GM13976 (cell line): ENCODE measurements around the gene DERA.
"Not testable (repeated sequence)": the region's sequence is repeated elsewhere in the genome, so short reads cannot be mapped to it uniquely, and the experiment has no call there.

Source experiments
- DNase-seq: peaks from one replicate; pipeline ENCODE4 v3.0.0; 2012; ENCODE audit warnings: low spot score
- in situ Hi-C: fragments of 300-500 bp; cut with MboI; formaldehyde crosslinking; loops from one replicate; pipeline ENCODE4 v1.12.0; 2022; ENCODE audit warnings: low sequenced_read_pairs, mixed read lengths, inconsistent platforms; ENCODE audit not compliant: unreplicated experiment
- TF ChIP-seq, protein P1 (sequence below): IDR thresholded peaks from 2 replicates; pipeline ENCODE4 v1.5.1; 2012; ENCODE audit warnings: borderline replicate concordance, mild to moderate bottlenecking; ENCODE audit not compliant: insufficient read depth; ENCODE audit errors: extremely low read depth, missing control alignments, control extremely low read depth

Gene DERA

DNA sequence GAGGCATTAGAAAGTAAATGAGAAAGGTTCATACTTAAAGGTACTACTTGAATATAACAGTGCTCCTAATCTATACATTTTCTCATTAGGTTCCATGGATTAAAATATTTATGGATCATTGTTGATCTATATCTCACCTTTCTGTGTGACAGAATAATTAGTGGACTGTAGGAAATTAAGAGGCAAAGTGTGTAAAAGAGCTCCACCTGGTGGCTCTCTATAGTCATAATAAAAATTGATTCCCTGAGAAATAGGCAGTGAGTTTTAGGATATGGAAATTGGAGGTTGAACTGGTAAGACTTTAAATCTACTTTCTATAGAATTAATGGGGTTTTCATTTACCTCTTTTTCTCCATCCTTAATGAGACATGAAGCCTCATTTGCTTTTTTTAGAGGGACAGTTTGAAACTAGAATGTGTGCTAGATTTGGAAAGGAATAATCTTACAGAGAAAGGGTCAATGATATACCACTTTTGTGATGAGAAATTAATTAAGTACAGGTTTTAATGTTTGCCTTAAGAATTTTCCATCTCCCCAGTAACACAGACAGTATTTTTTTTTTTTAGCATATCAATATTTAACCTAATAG, 11.8 kb upstream of the DERA start:
- no peak for DNase-seq
- TF ChIP-seq, protein P1, sequence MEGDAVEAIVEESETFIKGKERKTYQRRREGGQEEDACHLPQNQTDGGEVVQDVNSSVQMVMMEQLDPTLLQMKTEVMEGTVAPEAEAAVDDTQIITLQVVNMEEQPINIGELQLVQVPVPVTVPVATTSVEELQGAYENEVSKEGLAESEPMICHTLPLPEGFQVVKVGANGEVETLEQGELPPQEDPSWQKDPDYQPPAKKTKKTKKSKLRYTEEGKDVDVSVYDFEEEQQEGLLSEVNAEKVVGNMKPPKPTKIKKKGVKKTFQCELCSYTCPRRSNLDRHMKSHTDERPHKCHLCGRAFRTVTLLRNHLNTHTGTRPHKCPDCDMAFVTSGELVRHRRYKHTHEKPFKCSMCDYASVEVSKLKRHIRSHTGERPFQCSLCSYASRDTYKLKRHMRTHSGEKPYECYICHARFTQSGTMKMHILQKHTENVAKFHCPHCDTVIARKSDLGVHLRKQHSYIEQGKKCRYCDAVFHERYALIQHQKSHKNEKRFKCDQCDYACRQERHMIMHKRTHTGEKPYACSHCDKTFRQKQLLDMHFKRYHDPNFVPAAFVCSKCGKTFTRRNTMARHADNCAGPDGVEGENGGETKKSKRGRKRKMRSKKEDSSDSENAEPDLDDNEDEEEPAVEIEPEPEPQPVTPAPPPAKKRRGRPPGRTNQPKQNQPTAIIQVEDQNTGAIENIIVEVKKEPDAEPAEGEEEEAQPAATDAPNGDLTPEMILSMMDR: peak; percentile 54
- in situ Hi-C loops: no loop called here

DNA sequence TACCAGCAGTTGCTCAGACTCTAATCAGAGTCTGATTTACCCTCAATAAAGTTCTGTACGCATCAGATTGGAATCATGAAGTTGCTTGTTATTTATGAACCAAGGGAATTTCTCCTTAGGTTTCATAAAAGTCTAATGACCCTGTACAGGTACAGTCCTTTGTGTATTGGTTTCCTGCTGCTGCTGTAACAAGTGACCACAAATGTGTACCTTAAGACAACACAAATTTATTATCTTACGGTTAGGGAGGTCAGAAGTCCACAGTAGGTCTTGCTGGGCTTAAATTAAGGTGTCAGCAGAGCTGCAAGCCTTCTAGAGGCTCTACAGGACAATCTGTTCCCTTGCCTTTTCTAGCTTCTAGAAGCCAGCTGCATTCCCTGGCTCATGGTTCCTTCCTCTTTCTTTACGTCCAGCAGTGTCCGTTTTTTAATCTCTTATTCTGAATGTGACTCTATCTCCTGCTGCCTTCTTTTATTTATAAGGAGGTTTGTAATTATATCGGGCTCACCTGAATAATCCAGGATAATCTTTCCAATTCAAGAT, 6.7 kb upstream of the DERA start:
- TF ChIP-seq, protein P1: no peak
- in situ Hi-C loops: no loop called here
- no peak for DNase-seq

DNA sequence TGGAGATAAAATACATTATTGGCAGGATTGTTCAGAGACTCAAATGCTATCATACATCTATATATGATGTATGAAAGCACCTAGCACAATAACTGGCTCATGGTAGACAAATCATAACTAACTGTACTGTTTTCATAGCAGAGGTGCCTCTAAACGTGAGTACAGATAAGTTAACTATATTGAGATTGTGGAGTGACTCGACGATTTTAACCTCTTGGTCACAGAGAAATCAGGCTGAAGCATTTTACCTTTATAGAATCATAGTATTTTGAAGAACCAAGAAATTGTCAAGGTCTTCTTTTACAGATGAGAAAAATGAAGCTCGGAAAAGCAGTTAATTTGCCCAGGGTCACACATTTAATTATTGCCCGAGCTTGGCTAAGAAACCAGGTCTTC, 666 bp upstream of the DERA start:
- in situ Hi-C loops: no loop called here
- DNase-seq: no peak
- TF ChIP-seq, protein P1: no peak

DNA sequence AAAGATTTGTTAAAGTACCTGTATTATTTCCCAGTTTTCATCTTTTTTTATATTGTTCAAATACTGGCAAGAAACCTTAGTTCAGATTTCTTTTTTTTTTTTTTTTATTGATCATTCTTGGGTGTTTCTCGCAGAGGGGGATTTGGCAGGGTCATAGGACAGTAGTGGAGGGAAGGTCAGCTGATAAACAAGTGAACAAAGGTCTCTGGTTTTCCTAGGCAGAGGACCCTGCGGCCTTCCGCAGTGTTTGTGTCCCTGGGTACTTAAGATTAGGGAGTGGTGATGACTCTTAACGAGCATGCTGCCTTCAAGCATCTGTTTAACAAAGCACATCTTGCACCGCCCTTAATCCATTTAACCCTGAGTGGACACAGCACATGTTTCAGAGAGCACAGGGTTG, 799 bp downstream of the DERA start:
- DNase-seq, in situ Hi-C loops: not testable (repeated sequence)

DNA sequence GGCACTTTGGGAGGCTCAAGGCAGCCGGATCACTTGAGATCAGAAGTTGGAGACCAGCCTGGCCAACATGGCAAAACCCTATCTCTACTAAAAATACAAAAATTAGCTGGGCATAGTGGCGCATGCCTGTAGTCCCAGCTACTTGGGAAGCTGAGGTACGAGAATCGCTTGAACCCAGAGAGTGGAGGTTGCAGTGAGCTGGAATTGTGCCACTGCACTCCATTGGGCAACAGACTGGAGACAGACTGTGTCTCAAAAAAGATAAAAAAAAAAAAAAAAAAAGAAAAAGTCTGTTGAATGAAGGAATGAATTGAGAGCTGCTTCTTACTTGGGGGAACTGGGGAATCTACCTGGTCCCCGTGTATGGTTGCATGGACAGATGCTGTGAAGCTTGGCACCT, 3.0 kb downstream of the DERA start:
- in situ Hi-C loops, DNase-seq: not testable (repeated sequence)

DNA sequence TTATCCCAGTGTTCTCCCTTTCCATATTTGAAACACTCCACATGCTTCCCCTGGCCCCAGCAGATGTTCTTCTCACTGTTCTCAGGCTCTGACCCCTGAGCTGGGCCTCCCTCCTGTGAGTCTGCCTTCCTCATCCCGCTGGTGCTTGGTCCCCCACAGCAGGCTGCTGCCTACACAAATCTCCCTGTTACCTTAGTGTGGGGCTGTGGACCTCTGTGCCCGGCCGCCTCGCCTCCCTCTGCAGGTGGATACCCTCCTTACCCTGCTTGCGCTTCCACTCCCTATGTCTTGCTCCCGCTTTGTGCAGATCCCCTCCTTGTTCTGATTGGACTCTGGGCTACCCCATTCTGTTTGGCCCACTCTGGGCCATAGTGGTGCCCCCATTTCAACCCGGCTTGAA, 6.9 kb downstream of the DERA start:
- in situ Hi-C loops: no loop called here
- TF ChIP-seq, protein P1: no peak
- DNase-seq: no peak

DNA sequence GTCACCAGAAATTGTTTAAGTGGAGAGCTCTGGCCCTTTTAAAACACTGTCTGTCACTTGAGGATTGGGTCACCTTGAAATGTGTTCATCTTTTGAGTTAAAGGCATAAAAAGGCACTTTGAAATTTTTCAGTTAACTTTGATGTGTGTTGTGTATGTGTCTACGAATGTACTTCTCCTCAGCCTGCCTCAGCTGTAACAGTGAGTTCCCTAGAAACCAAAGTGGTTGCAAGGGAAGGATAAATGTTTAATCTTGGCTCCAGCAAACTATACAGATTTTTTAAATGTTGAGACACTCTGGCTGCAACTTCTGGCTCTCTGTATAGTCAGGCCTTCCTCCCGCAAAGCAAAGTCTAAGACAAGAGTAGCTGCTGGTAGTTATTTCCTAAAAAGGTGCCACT, 8.3 kb downstream of the DERA start:
- in situ Hi-C loops: no loop called here
- DNase-seq: no peak
- TF ChIP-seq, protein P1: no peak

DNA sequence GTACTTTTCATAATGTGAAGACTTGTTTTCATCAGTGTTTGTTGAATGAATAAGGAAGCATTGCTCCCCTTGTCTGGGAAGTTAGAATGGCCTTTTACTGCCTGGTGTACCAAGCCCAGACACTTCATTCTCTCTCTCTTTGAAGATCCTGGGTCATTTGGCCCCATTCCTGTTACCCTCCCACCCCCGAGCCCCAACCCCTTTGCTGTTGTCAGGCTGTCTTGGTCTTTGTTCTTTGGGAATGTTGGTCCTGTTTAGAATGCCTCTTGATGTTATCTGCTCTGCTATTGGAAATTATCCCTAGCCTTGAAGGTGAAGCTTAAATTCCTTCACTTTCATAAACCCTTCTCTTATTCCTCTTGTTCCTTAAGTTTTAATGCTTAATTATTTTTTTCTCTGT, 13.8 kb downstream of the DERA start:
- no peak for DNase-seq
- TF ChIP-seq, protein P1: no peak
- in situ Hi-C loops: no loop called here
